HG03135 (cell line): ENCODE measurements around the gene ANTXRL.
"Not testable (repeated sequence)": the region's sequence is repeated elsewhere in the genome, so short reads cannot be mapped to it uniquely, and the experiment has no call there.

Experiments
- ATAC-seq: cut with Tn5 transposase; IDR thresholded peaks from one replicate; pipeline ENCODE4 v1.9.1; 2021; ENCODE audit warnings: mild to moderate bottlenecking, moderate library complexity; ENCODE audit not compliant: unreplicated experiment

Gene ANTXRL

DNA sequence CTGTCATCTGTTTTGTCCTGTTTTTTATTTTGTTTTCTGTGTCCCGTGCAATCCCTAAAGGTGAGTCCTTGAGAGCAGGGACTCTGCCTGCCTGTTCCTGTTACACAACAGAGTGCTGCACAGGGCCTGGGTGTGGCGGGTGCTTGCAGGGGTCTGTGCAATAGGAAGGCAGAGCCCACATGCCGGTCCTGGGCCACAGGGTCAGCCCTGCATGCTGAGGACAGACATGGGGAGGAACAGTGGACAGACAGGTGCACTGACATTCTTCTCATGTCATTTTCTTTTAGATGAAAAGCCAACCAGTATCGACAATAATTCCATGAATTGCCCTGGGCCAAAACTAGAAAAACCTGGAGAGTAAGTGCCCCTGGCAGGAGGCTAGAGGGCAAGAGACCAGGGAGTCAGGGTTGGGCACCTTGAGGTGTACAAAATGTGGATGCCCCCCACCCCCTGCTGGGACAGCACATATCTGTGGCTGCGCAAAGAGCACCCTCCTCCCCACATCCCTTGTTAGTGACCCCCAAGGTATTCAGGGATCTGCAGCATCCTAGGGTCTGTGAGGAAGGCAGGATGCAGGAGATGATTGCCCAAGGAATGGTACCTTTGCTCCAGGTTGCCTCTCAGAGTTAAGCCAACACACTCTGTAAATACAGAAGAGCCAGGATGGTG lies 19.9 kb downstream of the ANTXRL start:
- no peak for ATAC-seq

GRCh38 chr10:46307281-46308112 lies 20.7 kb downstream of the ANTXRL start:
- no peak for ATAC-seq

DNA sequence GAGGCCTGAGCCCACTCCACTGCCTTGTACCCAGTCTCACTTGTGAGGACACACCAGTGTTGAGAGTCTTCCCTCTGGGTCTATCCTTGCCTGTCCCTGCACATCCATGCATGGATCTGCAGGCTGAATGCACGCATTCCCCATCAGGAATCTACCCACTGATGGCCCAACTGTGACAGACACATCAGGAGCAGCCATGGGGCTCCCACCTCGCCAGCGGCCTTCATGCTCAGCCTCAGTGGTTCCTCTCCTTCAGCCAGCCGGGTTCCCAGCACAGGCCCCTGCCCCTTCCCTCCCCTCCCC lies 21.3 kb downstream of the ANTXRL start:
- no peak for ATAC-seq

DNA sequence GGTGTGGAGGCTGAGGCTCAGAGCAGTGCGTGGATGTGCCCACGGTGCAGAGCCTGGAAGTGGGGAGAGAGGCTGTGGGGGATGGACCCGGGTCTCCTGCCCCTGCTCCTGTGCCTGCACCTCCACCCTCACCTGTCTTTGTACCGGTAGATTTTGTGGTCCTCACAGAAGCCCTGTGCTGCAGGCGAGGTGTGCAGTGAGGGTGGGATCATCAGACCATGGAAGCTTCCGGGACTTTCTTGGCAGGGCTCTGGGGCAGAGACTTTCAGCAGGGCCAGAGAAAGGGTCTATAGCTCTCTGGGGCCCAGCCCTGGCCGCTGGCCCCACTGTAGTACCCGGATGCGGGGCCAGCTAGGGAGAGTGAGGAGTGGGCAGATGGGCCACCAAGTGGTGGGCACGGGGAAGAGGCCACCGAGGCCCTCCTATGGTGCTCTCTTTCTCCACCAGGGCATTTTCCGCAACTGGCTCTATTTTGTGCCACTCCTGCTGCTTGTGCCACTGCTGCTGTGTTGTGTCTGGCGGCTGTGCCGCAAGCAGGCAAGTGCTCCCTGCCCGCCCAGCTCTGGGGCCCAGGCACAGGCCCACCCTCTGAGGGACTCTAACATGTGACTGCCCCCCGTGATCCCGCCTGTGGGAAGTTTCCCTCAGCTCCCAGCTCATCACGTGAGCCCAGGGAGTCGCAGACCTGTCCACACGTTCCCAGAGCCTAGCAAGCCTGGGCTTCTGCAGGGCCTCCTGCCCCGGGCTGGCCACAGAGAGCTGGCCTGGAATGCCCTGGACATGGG lies 22.1 kb downstream of the ANTXRL start:
- no peak for ATAC-seq

- no peak for ATAC-seq
Measured at GRCh38 chr10:46309511-46310142, 22.8 kb downstream of the ANTXRL start.

GRCh38 chr10:46310143-46310514 lies 23.3 kb downstream of the ANTXRL start:
- no peak for ATAC-seq

GRCh38 chr10:46310851-46311250 lies 24.1 kb downstream of the ANTXRL start:
- ATAC-seq, result no peak

GRCh38 chr10:46311501-46311951 lies 24.7 kb downstream of the ANTXRL start:
- no peak for ATAC-seq

- ATAC-seq, result not testable (repeated sequence)
Measured at GRCh38 chr10:46311961-46312431, 25.2 kb downstream of the ANTXRL start.

DNA sequence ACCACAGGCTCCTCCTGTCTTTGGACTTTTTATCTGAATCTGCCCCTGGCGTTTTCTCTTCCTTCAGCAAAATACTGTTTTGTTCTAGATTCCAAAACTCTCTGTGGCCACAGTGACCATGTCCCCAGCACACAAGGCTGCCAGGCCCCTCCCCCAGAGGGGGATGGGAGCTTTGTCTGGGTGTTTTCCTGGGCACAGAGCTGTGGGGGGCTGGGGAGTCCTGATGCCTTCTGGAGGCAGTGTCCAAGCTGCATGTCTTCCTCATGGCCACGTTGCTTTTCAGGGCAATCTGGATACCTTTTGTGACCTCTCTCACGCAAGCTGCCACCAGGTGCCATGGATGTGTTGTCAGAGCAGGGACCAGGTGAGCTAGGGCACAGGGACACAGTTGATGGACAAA lies 26.2 kb downstream of the ANTXRL start:
- ATAC-seq, result no peak

DNA sequence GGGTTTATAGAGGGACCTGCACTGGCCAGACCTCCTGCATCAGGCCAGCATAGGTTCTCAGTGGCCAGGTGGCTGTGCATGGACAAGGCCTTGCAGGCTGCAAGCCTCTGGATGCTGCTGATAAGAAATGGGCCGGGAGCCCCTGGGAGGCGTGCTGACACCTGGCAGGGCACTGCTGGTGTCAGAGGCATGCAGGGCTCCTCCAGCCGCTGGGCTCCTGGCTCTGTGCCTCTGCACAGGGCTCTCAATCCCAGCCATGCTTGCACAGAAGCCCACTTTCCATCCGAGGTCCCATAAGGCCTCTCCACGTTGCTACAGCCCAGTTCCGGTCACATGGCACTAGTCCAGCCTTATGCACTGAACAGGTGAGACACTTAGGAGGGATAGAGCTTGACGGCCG lies 27.3 kb downstream of the ANTXRL start:
- ATAC-seq, result no peak

GRCh38 chr10:46315071-46315860 lies 28.5 kb downstream of the ANTXRL start:
- not testable (repeated sequence) for ATAC-seq

DNA sequence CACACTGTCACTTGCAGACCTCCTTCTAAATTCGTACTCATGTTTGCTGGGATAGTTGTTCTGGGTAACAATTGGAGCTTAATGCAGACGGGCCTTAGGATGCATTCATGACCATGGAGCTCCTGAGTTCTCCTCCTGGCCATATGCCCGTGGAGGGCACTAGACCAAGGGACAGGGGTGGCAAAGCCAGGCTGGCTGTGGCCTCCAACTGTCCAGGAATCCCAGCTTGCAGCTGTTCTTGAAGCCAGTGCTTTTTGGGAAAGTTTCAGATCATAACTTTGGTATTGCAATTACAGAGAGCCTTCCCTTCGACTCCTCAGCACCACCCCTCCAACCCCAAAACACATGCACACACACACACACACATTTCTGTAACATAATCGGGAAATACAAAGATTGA lies 30.6 kb downstream of the ANTXRL start:
- ATAC-seq, result no peak

GRCh38 chr10:46317889-46318288 lies 31.1 kb downstream of the ANTXRL start:
- no peak for ATAC-seq

GRCh38 chr10:46318799-46319198 lies 32.0 kb downstream of the ANTXRL start:
- ATAC-seq, result no peak

DNA sequence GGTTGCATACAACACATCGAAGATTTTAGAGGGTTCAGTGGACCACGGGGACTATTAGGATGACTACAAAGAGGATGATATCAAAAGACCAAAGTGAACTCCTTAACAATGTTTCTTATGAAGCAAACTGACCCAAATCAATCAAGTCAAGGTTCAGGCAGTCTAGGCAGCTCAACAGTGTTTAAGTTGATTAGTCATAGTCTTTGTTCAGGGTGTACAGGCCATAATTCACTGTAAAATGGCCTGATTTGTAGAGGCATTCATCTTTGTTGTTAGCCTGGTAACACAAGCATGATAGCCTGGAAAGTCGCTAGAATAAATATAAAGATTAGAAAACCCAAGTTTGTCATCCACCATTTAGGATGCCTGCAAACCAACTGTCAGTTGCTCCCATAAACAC lies 32.6 kb downstream of the ANTXRL start:
- no peak for ATAC-seq

GRCh38 chr10:46321770-46322169 lies 35.0 kb downstream of the ANTXRL start:
- no peak for ATAC-seq

DNA sequence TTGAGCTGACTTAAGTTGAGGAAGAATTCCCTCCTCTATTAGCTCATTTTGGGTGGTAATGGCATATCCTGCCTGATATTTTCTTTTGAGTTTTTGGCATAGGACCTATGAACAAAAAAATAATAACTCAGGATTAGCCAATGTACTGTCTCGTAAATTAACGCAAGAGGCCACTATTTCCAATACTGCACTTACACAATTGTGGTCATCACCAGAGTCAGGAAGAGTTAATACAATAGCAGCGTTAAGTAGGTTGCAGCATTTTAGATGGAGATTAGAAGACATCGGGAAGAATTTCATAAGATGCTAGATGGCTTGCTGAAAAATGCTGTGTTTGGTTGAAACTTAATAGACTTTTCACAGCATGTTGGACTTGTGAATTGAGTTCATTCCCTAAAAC lies 36.4 kb downstream of the ANTXRL start:
- no peak for ATAC-seq

- ATAC-seq, result no peak
Measured at GRCh38 chr10:46325021-46325420, 38.2 kb downstream of the ANTXRL start.

DNA sequence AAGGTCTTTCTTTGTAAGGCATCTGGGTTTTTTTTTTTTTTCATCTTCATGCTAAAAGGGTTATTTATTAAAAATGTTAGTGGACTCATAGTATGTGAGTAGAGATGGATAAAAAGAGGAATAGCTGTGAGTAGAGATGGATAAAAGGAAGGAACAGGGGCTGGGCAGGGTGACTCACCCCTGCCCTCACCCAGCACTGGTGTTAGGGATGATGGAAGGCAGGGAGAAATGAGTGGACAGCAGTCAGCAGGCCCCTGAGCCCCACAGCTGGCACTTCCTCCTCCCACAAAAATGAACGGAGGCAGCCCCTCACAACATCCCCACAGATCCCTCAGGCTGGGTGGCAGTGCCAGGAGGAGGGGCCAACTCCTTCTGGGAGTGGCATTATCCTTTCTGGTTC lies 39.3 kb downstream of the ANTXRL start:
- no peak for ATAC-seq
